Liver (tissue), 9 donors: ENCODE measurements around the gene NPW. TPM values are rescaled to one million over a fixed set of nuclear protein-coding genes. Genes with fewer than 3 reads are reported as not detected.

Experiments
- DNase-seq: peaks from one replicate; pipeline ENCODE4 v3.0.0-alpha.2; 2017; ENCODE audit warnings: low spot score
- H3K27ac ChIP-seq, 2 donors: one replicate each; pipeline ENCODE4 v1.7.0; 2013; ENCODE audit warnings: inconsistent platforms in 2 of 2, low read length in 2 of 2, control low read depth in 1 of 2, low read depth in 1 of 2, mild to moderate bottlenecking in 1 of 2
- H3K27me3 ChIP-seq, 4 donors: one replicate each; pipeline versions ENCODE4 v1.6.1 to v1.7.0; 2013; ENCODE audit warnings: low read length in 3 of 4, inconsistent platforms in 1 of 4, mild to moderate bottlenecking in 1 of 4, moderate library complexity in 1 of 4; ENCODE audit not compliant: control insufficient read depth in 4 of 4, insufficient read depth in 4 of 4
- H3K36me3 ChIP-seq, 4 donors: one replicate each; pipeline versions ENCODE4 v1.6.1 to v1.7.0; 2013; ENCODE audit warnings: low read length in 3 of 4, mild to moderate bottlenecking in 3 of 4, low read depth in 1 of 4, moderate library complexity in 1 of 4; ENCODE audit not compliant: control insufficient read depth in 4 of 4, insufficient read depth in 3 of 4
- H3K4me1 ChIP-seq, 4 donors: one replicate each; pipeline versions ENCODE4 v1.6.1 to v1.7.0; 2013; ENCODE audit warnings: low read length in 3 of 4, mild to moderate bottlenecking in 3 of 4, moderate library complexity in 1 of 4; ENCODE audit not compliant: control insufficient read depth in 4 of 4, insufficient read depth in 4 of 4
- H3K4me3 ChIP-seq, 3 donors: one replicate each; pipeline versions ENCODE4 v1.6.1 to v1.7.0; 2013; ENCODE audit warnings: low read length in 3 of 3, control low read depth in 1 of 3, low read depth in 1 of 3, mild to moderate bottlenecking in 1 of 3
- H3K9ac ChIP-seq, 2 donors: one replicate each; pipeline ENCODE4 v1.7.0; 2013; ENCODE audit warnings: low read length in 2 of 2, mild to moderate bottlenecking in 2 of 2, moderate library complexity in 2 of 2, control low read depth in 1 of 2, low read depth in 1 of 2
- H3K9me3 ChIP-seq, 4 donors: one replicate each; pipeline versions ENCODE4 v1.6.1 to v1.7.0; 2013; ENCODE audit warnings: low read length in 3 of 4; ENCODE audit not compliant: control insufficient read depth in 4 of 4
- EGR1 ChIP-seq, 2 donors: IDR thresholded peaks; 2 replicates each; pipeline ENCODE4 v1.6.1; 2016 to 2018; ENCODE audit warnings: antibody characterized with exemption in 2 of 2, low read depth in 2 of 2
- FOXA1 ChIP-seq: IDR thresholded peaks from 2 replicates; pipeline ENCODE4 v1.6.1; 2016; ENCODE audit warnings: antibody characterized with exemption
- FOXA2 ChIP-seq: IDR thresholded peaks from 2 replicates; pipeline ENCODE4 v1.6.1; 2016; ENCODE audit warnings: antibody characterized with exemption
- GABPA ChIP-seq, 2 donors: IDR thresholded peaks in 1 of 2; conservative IDR thresholded peaks in 1 of 2; 2 replicates each; pipeline ENCODE4 v1.6.1; 2016; ENCODE audit warnings: antibody characterized with exemption in 2 of 2, mild to moderate bottlenecking in 1 of 2, moderate library complexity in 1 of 2
- HNF4A ChIP-seq, 2 donors: conservative IDR thresholded peaks; 2 replicates each; pipeline ENCODE4 v1.6.1; 2016; ENCODE audit warnings: antibody characterized with exemption in 2 of 2, mild to moderate bottlenecking in 2 of 2
- HNF4G ChIP-seq: IDR thresholded peaks from 2 replicates; pipeline ENCODE4 v1.6.1; 2016; ENCODE audit warnings: antibody characterized with exemption
- JUND ChIP-seq, 2 donors: IDR thresholded peaks; 2 replicates each; pipeline ENCODE4 v1.6.1; 2016; ENCODE audit warnings: antibody characterized with exemption in 2 of 2
- NR2F2 ChIP-seq: IDR thresholded peaks from 2 replicates; pipeline ENCODE4 v1.6.1; 2016; ENCODE audit warnings: antibody characterized with exemption
- RAD21 ChIP-seq, 2 donors: IDR thresholded peaks; 2 replicates each; pipeline ENCODE4 v1.6.1; 2016; ENCODE audit warnings: antibody characterized with exemption in 2 of 2, mild to moderate bottlenecking in 2 of 2
- REST ChIP-seq: IDR thresholded peaks from 2 replicates; pipeline ENCODE4 v1.6.1; 2016; ENCODE audit warnings: antibody characterized with exemption, mild to moderate bottlenecking
- RXRA ChIP-seq, 2 donors: IDR thresholded peaks; 2 replicates each; pipeline ENCODE4 v1.6.1; 2017 to 2018; ENCODE audit warnings: antibody characterized with exemption in 2 of 2, mild to moderate bottlenecking in 1 of 2
- SP1 ChIP-seq: IDR thresholded peaks from 2 replicates; pipeline ENCODE4 v1.6.1; 2018; ENCODE audit warnings: antibody characterized with exemption, mild to moderate bottlenecking
- TAF1 ChIP-seq: conservative IDR thresholded peaks from 2 replicates; pipeline ENCODE4 v1.6.1; 2016; ENCODE audit warnings: antibody characterized with exemption, mild to moderate bottlenecking
- YY1 ChIP-seq: IDR thresholded peaks from 2 replicates; pipeline ENCODE4 v1.6.1; 2016; ENCODE audit warnings: antibody characterized with exemption, mild to moderate bottlenecking
- ZBTB33 ChIP-seq: IDR thresholded peaks from 2 replicates; pipeline ENCODE4 v1.6.1; 2016; ENCODE audit warnings: antibody characterized with exemption
- WGBS: extraction: QIAGEN DNeasy Blood & Tissue Kit; methylation state at CpG from one replicate; pipeline ENCODE4 v1.1.7; 2013; 5-methylcytosine and 5-hydroxymethylcytosine counted together
- polyA plus RNA-seq, 2 donors: library from polyadenylated mRNA; stranded (reverse) in 1 of 2; unstranded in 1 of 2; fragments of 200-250 nt in 1 of 2; fragments of >200 nt in 1 of 2; fragmentation: Nextera tagmentation in 1 of 2; extraction: Ambion mirVana in 1 of 2; gene quantifications; one replicate each; pipeline versions ENCODE4 v1.2.1 to v1.2.3, GENCODE V29; 2013 to 2015
- total RNA-seq, 2 donors: library from RNA; depleted of rRNA; stranded (reverse); fragments of >200 nt; gene quantifications; one replicate each; pipeline ENCODE4 v1.2.3, GENCODE V29; 2014
- TF ChIP-seq, protein P1 (sequence below): fragments of 150-350 bp; IDR thresholded peaks from 2 replicates; pipeline ENCODE4 v1.5.1; 2017; ENCODE audit warnings: improper control_type of control experiment, low read depth, low read length; ENCODE audit not compliant: missing input control
- TF ChIP-seq, protein P2 (sequence below): IDR thresholded peaks from 2 replicates; pipeline ENCODE4 v1.6.1; 2016; ENCODE audit warnings: antibody characterized with exemption
- TF ChIP-seq, protein P3 (sequence below): IDR thresholded peaks from 2 replicates; pipeline ENCODE4 v1.6.1; 2016; ENCODE audit warnings: antibody characterized with exemption
- donor health status: healthy.
- donor health status: healthy.
- donor health status: healthy.
- donor health status: healthy.
- donor health status: healthy.

Gene NPW
- total and polyA plus RNA-seq, 4 donors: 1.3 to 20.6 (median 9.1) TPM

GRCh38 chr16:2057438-2057837, 37.9 kb downstream of the NPW start:
- H3K9ac ChIP-seq: no peak overlapping the region
- no peak for DNase-seq
- no peaks in the 10 kb centered on the region for H3K27me3 ChIP-seq
- H3K9me3 ChIP-seq: no peaks in the 10 kb centered on the region
- H3K27ac ChIP-seq: no peak overlapping the region
- TF ChIP-seq ZBTB33: no peak
- TF ChIP-seq RAD21 (IDR thresholded peaks at IDR 0.05): no peak
- no peak for TF ChIP-seq HNF4A (conservative IDR thresholded peaks at IDR 0.05)
- no peak for TF ChIP-seq EGR1 (IDR thresholded peaks at IDR 0.05; ENCODE audit: low read depth in 2 of 2)
- TF ChIP-seq, protein P1, sequence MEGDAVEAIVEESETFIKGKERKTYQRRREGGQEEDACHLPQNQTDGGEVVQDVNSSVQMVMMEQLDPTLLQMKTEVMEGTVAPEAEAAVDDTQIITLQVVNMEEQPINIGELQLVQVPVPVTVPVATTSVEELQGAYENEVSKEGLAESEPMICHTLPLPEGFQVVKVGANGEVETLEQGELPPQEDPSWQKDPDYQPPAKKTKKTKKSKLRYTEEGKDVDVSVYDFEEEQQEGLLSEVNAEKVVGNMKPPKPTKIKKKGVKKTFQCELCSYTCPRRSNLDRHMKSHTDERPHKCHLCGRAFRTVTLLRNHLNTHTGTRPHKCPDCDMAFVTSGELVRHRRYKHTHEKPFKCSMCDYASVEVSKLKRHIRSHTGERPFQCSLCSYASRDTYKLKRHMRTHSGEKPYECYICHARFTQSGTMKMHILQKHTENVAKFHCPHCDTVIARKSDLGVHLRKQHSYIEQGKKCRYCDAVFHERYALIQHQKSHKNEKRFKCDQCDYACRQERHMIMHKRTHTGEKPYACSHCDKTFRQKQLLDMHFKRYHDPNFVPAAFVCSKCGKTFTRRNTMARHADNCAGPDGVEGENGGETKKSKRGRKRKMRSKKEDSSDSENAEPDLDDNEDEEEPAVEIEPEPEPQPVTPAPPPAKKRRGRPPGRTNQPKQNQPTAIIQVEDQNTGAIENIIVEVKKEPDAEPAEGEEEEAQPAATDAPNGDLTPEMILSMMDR: no peak
- TF ChIP-seq YY1: no peak
- TF ChIP-seq REST: no peak
- TF ChIP-seq, protein P2, sequence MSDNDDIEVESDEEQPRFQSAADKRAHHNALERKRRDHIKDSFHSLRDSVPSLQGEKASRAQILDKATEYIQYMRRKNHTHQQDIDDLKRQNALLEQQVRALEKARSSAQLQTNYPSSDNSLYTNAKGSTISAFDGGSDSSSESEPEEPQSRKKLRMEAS: no peak
- no peak for TF ChIP-seq JUND (IDR thresholded peaks at IDR 0.05)
- TF ChIP-seq SP1: no peak
- TF ChIP-seq GABPA (IDR thresholded peaks at IDR 0.05 in 1 of 2, conservative IDR thresholded peaks at IDR 0.05 in 1 of 2): no peak
- TF ChIP-seq NR2F2: no peak
- no peak for TF ChIP-seq TAF1
- peaks cover 0 to 4% (median 3%) of the 10 kb centered on the region in 4 donors for H3K4me1 ChIP-seq
- 92% methylated on average over 10 of the region's 10 CpGs for WGBS
- peaks cover 6 to 53% (median 18%) of the 10 kb centered on the region in 4 donors for H3K36me3 ChIP-seq
- no peak overlapping the region for H3K4me3 ChIP-seq

DNA sequence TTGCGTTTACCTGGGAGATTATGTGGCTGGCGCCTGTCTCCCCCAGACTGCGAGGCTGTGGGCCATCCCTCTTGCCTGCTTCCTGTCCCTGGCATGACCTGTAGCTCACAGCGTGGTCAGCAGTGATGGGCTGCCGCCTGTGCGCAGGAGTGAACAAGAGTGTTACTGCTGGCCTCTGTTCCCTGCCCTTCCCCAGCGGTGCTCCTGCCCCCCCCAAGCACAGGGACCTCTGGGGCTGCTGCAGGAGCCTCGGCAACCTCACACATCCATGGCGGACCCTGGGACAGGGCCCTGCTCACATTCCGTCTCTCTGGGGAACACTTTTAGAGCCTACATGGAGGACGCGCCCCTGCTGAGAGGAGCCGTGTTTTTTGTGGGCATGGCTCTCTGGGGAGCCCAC, 38.8 kb downstream of the NPW start:
- Histone ChIP-seq H3K4me3 (no peak overlapping the region), H3K9ac (no peak overlapping the region), H3K27me3 (no peaks in the 10 kb centered on the region), H3K4me1 (peaks cover 0 to 4% (median 3%) of the 10 kb centered on the region in 4 donors), H3K27ac (no peak overlapping the region), H3K36me3 (peaks cover 8 to 53% (median 20%) of the 10 kb centered on the region in 4 donors), H3K9me3 (no peaks in the 10 kb centered on the region)
- 92% methylated on average over 13 of the region's 13 CpGs for WGBS
- DNase-seq: no peak
- no peak for TF ChIP-seq RXRA (IDR thresholded peaks at IDR 0.05)
- no peak for TF ChIP-seq FOXA2
- TF ChIP-seq FOXA1: no peak
- no peak for TF ChIP-seq RAD21 (IDR thresholded peaks at IDR 0.05)
- no peak for TF ChIP-seq SP1
- TF ChIP-seq YY1: no peak
- TF ChIP-seq EGR1 (IDR thresholded peaks at IDR 0.05; ENCODE audit: low read depth in 2 of 2): no peak
- TF ChIP-seq, protein P2: no peak
- no peak for TF ChIP-seq HNF4G
- TF ChIP-seq, protein P3, sequence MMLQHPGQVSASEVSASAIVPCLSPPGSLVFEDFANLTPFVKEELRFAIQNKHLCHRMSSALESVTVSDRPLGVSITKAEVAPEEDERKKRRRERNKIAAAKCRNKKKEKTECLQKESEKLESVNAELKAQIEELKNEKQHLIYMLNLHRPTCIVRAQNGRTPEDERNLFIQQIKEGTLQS: no peak
- TF ChIP-seq GABPA (IDR thresholded peaks at IDR 0.05 in 1 of 2, conservative IDR thresholded peaks at IDR 0.05 in 1 of 2): no peak
- TF ChIP-seq REST: no peak
- no peak for TF ChIP-seq HNF4A (conservative IDR thresholded peaks at IDR 0.05)
- TF ChIP-seq ZBTB33: no peak
